NCI-H460 (cell line): ENCODE measurements around the gene COL4A3. TPM values are rescaled to one million over a fixed set of nuclear protein-coding genes. Genes with fewer than 3 reads are reported as not detected.
"Not testable (repeated sequence)": the region's sequence is repeated elsewhere in the genome, so short reads cannot be mapped to it uniquely, and the experiment has no call there.

Experiments used
- DNase-seq: peaks from one replicate; pipeline ENCODE4 v3.0.0-alpha.2; 2016; ENCODE audit warnings: low read depth; ENCODE audit errors: extremely low read depth
- total RNA-seq: library from RNA; depleted of rRNA; stranded (reverse); fragments of >200 nt; shearing (Covaris generic); gene quantifications from 2 replicates; pipeline ENCODE4 v1.2.3, GENCODE V29; 2014

Gene COL4A3
- total RNA-seq, 1 experiment from 2014 or later = 5.5 TPM

GRCh38 chr2:227154986-227155774 lies 9.2 kb upstream of the COL4A3 start:
- DNase-seq = no peak

DNA sequence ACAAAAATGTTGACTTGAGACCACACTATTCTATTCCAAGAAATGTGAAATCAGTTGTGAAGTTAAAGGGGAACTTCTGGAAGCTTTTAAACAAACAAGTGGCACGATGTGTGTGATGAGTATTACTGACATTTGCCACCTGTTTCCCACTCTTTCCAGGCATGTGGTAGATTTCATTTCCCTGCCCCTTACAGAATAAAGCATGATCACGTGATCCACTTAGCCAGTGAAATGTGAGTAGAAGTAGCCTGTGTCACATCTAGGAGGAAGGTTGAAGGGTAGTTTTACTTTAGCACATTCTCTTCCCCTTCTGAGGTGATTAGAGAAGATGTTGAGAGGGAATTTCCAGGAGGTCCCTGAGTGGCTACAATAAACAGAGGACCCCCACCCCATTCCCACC lies 4.3 kb upstream of the COL4A3 start:
- no peak for DNase-seq

DNA sequence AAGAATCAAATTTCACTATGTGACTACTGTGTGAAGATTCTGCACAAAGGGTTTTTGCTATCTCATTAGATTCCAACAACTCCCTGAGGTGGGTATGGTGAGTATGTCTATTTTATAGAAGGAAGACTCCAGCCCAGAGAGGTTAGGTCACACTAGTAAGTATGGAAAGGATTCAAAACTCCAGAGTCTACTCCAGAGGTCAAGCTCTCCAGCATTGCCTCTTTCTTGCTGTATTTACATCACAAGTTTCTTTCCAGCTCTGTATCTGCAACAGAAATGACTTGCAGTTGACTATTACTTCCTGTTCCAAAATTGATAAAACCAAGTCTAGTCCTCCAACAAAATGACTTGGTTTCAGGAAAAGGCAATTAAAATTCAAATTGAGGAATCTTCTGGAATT lies 2.5 kb upstream of the COL4A3 start:
- no peak for DNase-seq

DNA sequence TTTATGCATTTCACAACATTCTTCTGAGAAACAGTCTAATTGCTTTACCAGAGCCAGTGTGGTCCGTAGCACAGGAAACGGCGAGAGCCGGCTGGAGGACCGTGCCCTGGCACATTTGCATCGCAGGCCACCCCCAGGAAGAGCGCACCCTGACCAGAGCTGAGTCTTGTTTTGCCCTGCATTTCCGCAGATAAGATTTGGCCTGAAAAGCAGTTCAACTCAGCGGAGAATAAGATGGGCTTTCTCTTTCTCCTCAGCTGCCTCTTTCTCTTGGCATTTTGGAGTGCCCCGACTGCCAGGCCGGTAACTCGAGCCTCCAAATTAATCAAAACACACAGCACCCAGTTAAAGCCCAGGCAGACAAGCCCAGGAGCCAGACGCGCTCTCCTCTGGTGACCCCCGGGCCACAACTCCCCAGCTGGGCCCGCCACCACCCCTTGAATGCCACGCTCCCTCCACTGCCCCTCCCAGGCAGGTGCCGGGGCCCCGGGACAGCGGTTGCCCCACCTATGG lies 883 bp upstream of the COL4A3 start:
- no peak for DNase-seq

DNA sequence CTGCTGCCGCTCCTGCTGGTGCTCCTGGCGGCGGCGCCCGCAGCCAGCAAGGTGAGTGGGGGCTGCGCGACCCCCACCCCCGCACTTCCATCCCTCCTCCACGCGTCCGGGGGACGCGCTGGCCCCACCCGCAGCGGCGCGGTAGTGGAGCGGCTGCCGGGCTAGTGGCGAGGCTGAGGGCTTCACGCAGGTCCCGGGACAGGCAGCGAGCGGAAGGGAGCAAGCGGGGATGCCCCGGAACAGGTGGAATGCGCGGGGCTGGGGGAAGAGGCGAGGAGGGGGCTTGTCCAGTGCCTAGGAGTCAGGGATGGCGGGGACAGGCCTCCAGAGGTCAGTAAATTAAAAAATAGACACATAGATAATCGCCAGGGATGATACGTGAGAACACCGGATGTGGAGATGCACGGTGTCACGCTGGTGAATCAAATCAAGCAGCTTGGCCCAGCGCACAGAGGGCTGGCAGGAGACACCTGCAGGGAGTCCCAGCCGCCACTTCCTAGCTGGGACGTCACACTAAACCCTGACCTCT lies 403 bp downstream of the COL4A3 start:
- no peak for DNase-seq

GRCh38 chr2:227171779-227172178 lies 7.4 kb downstream of the COL4A3 start:
- DNase-seq = not testable (repeated sequence)

DNA sequence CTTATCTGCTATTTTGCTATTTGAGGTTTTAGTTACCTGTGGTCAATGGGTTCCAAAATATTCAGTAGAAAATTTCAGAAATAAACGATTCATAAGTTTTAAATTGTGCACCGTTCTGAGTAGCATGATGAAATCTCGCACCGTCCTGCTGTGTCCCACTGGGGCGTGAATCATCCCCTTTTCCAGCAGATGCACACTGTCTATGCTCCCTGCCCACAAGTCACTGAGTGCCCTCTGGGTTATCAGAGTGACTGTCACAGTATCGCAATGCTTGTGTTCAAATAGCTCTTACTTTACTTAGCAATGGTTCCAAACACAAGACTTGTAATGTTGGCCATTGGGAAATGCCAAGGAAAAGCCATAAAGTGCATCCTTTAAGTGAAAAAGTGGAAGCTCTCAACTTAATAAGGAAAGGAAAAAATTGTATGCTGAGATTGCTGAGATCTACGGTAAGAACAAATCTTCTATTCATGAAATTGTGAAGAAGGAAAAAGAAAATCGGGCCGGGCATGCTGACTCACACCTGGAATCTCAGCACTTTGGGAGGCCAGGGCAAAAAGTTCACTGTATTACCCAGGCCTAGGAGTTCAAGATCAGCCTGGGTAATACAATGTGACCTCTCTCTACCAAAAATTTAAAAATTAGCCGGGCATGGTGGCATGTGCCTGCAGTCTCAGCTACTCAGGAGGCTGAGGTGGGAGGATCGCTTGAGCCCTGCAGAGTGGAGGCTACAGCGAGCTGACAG lies 13.3 kb downstream of the COL4A3 start:
- peak; percentile 81 for DNase-seq

DNA sequence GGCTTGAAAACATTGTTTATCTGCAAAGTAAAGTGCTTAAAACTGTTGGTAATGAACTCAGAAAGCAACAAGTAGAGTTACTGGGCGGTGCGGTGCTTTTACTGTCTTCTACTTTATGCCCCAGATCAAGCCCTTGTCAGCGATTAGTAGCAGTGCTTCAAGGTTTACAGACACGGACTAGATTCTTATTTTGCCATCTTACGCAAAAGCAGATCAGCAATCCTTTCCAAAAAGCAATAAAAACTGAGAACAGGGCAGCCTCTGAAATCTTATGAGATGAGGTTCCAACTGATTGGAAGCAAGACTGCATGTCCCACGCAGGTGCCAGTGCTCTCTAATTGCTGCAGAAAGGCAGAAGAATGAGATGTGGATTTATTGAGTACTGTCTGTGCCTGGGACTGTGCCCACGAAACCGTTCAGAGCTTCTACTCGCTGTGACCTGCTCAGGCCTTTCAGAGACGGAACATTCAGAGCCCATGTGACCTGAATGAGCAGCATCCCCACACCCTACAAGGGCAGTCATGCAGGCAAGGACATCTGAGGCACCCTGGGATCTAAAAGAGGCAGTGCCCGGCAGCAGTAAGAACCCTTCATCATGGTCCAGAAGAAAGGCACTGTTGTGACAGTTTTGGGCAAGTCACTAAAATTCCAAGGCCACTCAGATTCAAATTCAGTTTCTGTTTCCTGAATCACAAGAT lies 15.7 kb downstream of the COL4A3 start:
- DNase-seq = no peak

- no peak for DNase-seq
Measured at GRCh38 chr2:227180770-227181169, 16.3 kb downstream of the COL4A3 start.

GRCh38 chr2:227182765-227183164 lies 18.3 kb downstream of the COL4A3 start:
- no peak for DNase-seq

GRCh38 chr2:227183657-227184367 lies 19.4 kb downstream of the COL4A3 start:
- no peak for DNase-seq

- DNase-seq = no peak
Measured at GRCh38 chr2:227185615-227186232, 21.3 kb downstream of the COL4A3 start.

DNA sequence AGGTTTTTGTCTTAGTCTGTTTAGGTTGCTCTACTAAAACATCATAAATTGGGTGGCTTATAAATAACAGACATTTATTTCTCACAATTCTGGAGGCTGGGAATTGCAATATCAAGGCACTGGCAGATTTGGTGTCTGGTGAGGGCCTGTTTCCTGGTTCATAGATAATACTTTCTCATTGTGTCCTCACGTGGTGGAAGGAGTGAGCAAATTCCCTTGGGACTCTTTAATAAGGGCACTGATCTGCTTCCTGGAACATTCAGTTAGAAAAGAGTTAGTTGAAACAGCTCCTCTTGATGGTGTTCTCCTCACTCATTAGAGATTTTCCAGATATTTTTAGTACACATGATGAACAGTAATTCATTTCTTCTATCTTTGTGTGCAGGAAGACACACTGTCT lies 22.3 kb downstream of the COL4A3 start:
- DNase-seq = no peak

DNA sequence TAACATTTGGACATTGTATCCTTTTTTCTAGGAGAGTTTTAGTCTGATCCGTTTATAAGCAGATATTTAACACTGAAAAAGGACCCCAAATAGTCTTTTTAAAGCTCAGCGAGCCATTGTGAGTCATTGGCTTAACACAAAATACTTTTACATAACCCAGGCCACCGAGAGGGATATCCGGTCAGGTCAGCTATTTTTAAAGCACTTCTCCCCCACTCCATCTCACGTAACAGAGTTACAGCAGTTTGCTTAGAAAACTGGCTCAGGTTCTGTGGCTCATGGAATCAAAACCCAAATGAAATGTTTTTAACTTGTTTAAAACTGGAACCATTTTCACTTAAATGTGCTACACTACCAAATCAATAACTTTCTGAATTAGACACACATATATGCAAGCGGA lies 23.9 kb downstream of the COL4A3 start:
- no peak for DNase-seq

DNA sequence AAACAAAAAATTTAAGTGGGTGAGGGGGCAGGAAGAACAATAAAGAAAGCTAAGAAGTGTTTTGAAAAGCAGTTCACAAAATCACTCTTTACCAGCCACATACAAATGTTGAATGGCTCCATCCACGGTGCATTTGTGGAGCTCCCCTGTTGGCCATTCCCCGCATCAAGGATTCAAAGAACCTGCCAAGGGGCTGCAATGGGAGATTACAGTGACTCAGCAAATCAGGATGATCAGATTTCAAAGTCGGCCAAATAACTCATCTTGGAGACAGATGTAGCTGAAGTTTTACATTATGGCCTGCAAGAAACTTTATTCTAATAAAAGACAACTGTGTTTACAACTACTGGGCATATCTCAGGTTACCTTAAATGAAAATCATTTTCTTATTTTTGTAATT lies 26.9 kb downstream of the COL4A3 start:
- DNase-seq = peak; percentile 68

GRCh38 chr2:227192491-227192890 lies 28.1 kb downstream of the COL4A3 start:
- DNase-seq = no peak

GRCh38 chr2:227194219-227194618 lies 29.8 kb downstream of the COL4A3 start:
- DNase-seq = no peak

GRCh38 chr2:227198866-227199265 lies 34.4 kb downstream of the COL4A3 start:
- no peak for DNase-seq

- DNase-seq = no peak
Measured at GRCh38 chr2:227201771-227202170, 37.3 kb downstream of the COL4A3 start.

GRCh38 chr2:227204452-227204851 lies 40.0 kb downstream of the COL4A3 start:
- DNase-seq = no peak
